Peyer's patch (tissue), 4 donors: Measurements from ENCODE around the gene SGIP1. TPM values are rescaled to one million over a fixed set of nuclear protein-coding genes. Genes with fewer than 3 reads are reported as not detected.
"Not testable (repeated sequence)": the region's sequence is repeated elsewhere in the genome, so short reads cannot be mapped to it uniquely, and the experiment has no call there.

Source experiments
- DNase-seq, 3 donors: peaks; one replicate each; pipeline ENCODE4 v3.0.0-alpha.2; 2017 to 2019
- H3K27ac ChIP-seq, 4 donors: fragments of 200-600 bp; sonication (generic); one replicate each; pipeline ENCODE4 v1.5.1; 2016 to 2019
- H3K27me3 ChIP-seq, 2 donors: fragments of 200-600 bp; sonication (generic); one replicate each; pipeline ENCODE4 v1.5.1; 2019
- H3K36me3 ChIP-seq, 3 donors: fragments of 200-600 bp; sonication (generic); one replicate each; pipeline ENCODE4 v1.5.1; 2016 to 2019
- H3K4me1 ChIP-seq, 4 donors: fragments of 200-600 bp; sonication (generic); one replicate each; pipeline ENCODE4 v1.5.1; 2016 to 2019
- H3K4me3 ChIP-seq, 4 donors: fragments of 200-600 bp; sonication (generic); 1 replicate in 3 of 4; 2 replicates in 1 of 4; pipeline ENCODE4 v1.5.1; 2016 to 2019; ENCODE audit warnings: mild to moderate bottlenecking in 1 of 4
- H3K9me3 ChIP-seq, 4 donors: fragments of 200-600 bp; sonication (generic); one replicate each; pipeline ENCODE4 v1.5.1; 2016 to 2019; ENCODE audit warnings: mild to moderate bottlenecking in 1 of 4
- POLR2A ChIP-seq, 2 donors: fragments of 450-650 bp; IDR thresholded peaks; one replicate each; pipeline ENCODE4 v1.5.1; 2017; ENCODE audit warnings: antibody characterized with exemption in 2 of 2, mild to moderate bottlenecking in 2 of 2, moderate library complexity in 2 of 2
- total RNA-seq, 4 donors: library from RNA; depleted of rRNA; stranded (reverse); fragments of >200 nt; gene quantifications; one replicate each; pipeline ENCODE4 v1.1.0, GENCODE V29; 2016
- TF ChIP-seq, protein P1 (sequence below), 6 experiments: fragments of 450-650 bp in 4 of 6; fragments of 200-600 bp in 2 of 6; sonication (generic) in 1 of 6; IDR thresholded peaks; one replicate each; pipeline ENCODE4 v1.5.1; 2017 to 2019; ENCODE audit warnings: antibody characterized with exemption in 6 of 6, mild to moderate bottlenecking in 3 of 6, moderate library complexity in 1 of 6

The SGIP1 gene
- total RNA-seq, 4 donors from 2014 or later: 0.47 to 14.9 (median 5.8) TPM

DNA sequence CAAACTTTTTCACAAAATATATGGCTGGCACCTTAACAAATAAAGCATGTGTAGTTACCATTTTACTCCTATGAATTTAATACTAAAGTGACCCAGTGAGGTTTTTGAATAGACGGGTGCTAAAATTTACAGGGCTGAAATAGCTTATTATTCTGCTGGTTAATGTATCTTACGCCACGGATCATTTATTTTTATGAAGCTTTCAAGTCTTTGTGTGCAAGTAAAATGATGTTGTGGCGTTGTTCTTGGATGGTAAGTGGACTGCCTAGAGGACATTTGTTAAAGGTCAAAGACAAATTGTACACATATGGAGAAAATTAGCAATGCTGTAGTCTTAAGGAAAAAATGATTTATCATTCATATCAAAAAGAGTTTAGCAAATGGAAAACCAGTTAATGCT, 244.3 kb downstream of the SGIP1 start:
- TF ChIP-seq POLR2A (IDR thresholded peaks at IDR 0.05): no peak
- TF ChIP-seq, protein P1, sequence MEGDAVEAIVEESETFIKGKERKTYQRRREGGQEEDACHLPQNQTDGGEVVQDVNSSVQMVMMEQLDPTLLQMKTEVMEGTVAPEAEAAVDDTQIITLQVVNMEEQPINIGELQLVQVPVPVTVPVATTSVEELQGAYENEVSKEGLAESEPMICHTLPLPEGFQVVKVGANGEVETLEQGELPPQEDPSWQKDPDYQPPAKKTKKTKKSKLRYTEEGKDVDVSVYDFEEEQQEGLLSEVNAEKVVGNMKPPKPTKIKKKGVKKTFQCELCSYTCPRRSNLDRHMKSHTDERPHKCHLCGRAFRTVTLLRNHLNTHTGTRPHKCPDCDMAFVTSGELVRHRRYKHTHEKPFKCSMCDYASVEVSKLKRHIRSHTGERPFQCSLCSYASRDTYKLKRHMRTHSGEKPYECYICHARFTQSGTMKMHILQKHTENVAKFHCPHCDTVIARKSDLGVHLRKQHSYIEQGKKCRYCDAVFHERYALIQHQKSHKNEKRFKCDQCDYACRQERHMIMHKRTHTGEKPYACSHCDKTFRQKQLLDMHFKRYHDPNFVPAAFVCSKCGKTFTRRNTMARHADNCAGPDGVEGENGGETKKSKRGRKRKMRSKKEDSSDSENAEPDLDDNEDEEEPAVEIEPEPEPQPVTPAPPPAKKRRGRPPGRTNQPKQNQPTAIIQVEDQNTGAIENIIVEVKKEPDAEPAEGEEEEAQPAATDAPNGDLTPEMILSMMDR (IDR thresholded peaks at IDR 0.05): no peak
- no peak for DNase-seq
- no peaks in the 10 kb centered on the region for H3K27me3 ChIP-seq
- no peak overlapping the region for H3K27ac ChIP-seq
- no peaks in the 10 kb centered on the region for H3K4me1 ChIP-seq
- H3K9me3 ChIP-seq: no peaks in the 10 kb centered on the region
- no peaks in the 10 kb centered on the region for H3K36me3 ChIP-seq
- H3K4me3 ChIP-seq: no peak overlapping the region

- DNase-seq: no peak
These were observed 245.0 kb downstream of the SGIP1 start for GRCh38 chr1:66778969-66779368.

DNA sequence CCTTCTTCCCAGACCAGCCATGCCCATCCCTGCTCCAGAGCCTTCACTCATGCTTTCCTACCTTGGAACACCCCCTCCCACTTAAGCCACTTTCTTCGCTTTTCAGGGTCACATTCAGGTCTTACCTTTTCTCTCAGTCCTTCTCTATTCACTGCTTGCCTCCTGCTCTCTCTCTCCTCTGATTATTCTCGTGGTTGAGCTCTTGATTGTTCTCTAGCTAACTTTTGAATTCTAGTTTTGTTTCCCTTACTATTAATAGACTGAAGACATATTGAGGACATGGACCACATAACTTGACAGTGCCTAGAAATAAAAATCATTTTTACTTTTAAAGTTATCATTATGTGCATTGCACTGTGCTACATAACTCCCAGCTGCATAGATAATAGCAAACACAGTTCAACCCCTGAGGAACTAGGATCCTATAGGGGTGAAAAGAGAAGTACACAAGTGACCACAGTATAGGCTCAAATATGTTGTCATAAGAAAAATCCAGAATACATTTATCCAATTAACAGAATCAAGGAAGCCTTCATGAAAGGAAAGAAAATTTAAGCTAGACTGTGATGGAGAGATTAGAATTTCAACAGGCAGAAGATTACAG, 245.6 kb downstream of the SGIP1 start:
- Histone ChIP-seq H3K27me3 (no peaks in the 10 kb centered on the region), H3K36me3 (no peaks in the 10 kb centered on the region), H3K4me3 (no peak overlapping the region), H3K9me3 (no peaks in the 10 kb centered on the region), H3K4me1 (no peaks in the 10 kb centered on the region), H3K27ac (no peak overlapping the region)
- DNase-seq: no peak
- TF ChIP-seq, protein P1 (IDR thresholded peaks at IDR 0.05): no peak
- no peak for TF ChIP-seq POLR2A (IDR thresholded peaks at IDR 0.05)

More at GRCh38 chr1:66778969-66779368, 245.0 kb downstream of the SGIP1 start:
- Histone ChIP-seq H3K9me3 (no peaks in the 10 kb centered on the region), H3K4me3 (no peak overlapping the region), H3K27me3 (no peaks in the 10 kb centered on the region), H3K27ac (no peak overlapping the region), H3K36me3 (no peaks in the 10 kb centered on the region), H3K4me1 (no peaks in the 10 kb centered on the region)
- no peak for TF ChIP-seq POLR2A (IDR thresholded peaks at IDR 0.05)
- TF ChIP-seq, protein P1 (IDR thresholded peaks at IDR 0.05): no peak

- H3K27me3 ChIP-seq, H3K9me3 ChIP-seq, H3K36me3 ChIP-seq, H3K4me1 ChIP-seq, H3K27ac ChIP-seq, H3K4me3 ChIP-seq, DNase-seq: not testable (repeated sequence)
These were observed 251.8 kb downstream of the SGIP1 start for GRCh38 chr1:66785800-66786199.

DNA sequence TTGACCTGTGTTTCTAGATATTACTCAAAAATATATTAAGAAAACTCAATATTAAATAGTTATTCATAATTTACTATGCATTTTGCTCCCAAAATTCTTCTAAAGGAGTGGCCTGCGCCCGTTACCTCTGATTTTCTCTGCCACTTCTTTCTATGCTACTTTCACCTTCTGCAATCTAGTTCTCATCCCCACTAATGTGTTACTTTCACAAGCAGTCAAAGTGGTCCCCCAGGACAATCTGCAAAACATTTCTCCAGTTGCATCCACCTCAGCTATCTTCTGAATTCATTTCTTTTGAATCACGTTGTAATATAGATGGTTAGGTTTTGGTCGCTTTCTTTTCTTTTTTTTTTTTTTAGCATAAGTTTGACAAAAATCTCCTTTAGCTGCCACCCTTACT, 253.7 kb downstream of the SGIP1 start:
- H3K27ac ChIP-seq: no peak overlapping the region
- no peaks in the 10 kb centered on the region for H3K4me1 ChIP-seq
- no peaks in the 10 kb centered on the region for H3K9me3 ChIP-seq
- no peak overlapping the region for H3K4me3 ChIP-seq
- TF ChIP-seq, protein P1 (IDR thresholded peaks at IDR 0.05): no peak
- no peak for TF ChIP-seq POLR2A (IDR thresholded peaks at IDR 0.05)
- no peaks in the 10 kb centered on the region for H3K27me3 ChIP-seq
- H3K36me3 ChIP-seq: no peaks in the 10 kb centered on the region
- DNase-seq: no peak

- no peak for DNase-seq
- TF ChIP-seq POLR2A (IDR thresholded peaks at IDR 0.05): no peak
- TF ChIP-seq, protein P1 (IDR thresholded peaks at IDR 0.05): no peak
These were observed 254.4 kb downstream of the SGIP1 start for GRCh38 chr1:66788231-66788939.

More at GRCh38 chr1:66788231-66788939, 254.4 kb downstream of the SGIP1 start:
- no peaks in the 10 kb centered on the region for H3K4me1 ChIP-seq
- H3K4me3 ChIP-seq: no peak overlapping the region
- no peaks in the 10 kb centered on the region for H3K9me3 ChIP-seq
- no peaks in the 10 kb centered on the region for H3K27me3 ChIP-seq
- H3K36me3 ChIP-seq: no peaks in the 10 kb centered on the region
- H3K27ac ChIP-seq: no peak overlapping the region
